H1 (cell line): ENCODE data around the gene ARL3. TPM values are rescaled to one million over a fixed set of nuclear protein-coding genes. Genes with fewer than 3 reads are reported as not detected.

Experiments used
- CTCF ChIA-PET: fragments of 300-600 bp; sonication (Branson Sonifier 250); formaldehyde crosslinking; loops from one replicate; lab custom pipeline; 2021; ENCODE audit not compliant: partially characterized antibody; lab: Charles Lee
- POLR2A ChIA-PET: fragments of 300-600 bp; sonication (Branson Sonifier 250); formaldehyde crosslinking; loops from one replicate; lab custom pipeline; 2021; ENCODE audit warnings: inconsistent platforms; ENCODE audit not compliant: partially characterized antibody; lab: Charles Lee
- DNase-seq, 2 experiments: peaks; one replicate each; pipeline versions ENCODE4 v3.0.0 to v3.0.0-alpha.2; 2010 to 2022; ENCODE audit warnings: low spot score in 2 of 2, low read depth in 1 of 2, mixed read lengths in 1 of 2
- FAIRE-seq: peaks from 2 replicates; lab custom pipeline; 2011; peaks lifted over from hg19 to GRCh38; lab: Jason Lieb, UNC
- H2AFZ ChIP-seq: 2 replicates; pipeline ENCODE4 v1.8.1; 2012; ENCODE audit warnings: low read length, inconsistent platforms
- H2AK5ac ChIP-seq: 2 replicates; pipeline ENCODE4 v1.6.1; 2013; ENCODE audit warnings: low read depth, low read length
- H2BK120ac ChIP-seq: replicated peaks from 2 replicates; pipeline ENCODE3; 2013; ENCODE audit warnings: low read depth, low read length, inconsistent platforms
- H2BK12ac ChIP-seq: 2 replicates; pipeline ENCODE4 v1.6.1; 2013; ENCODE audit warnings: low read depth, low read length
- H2BK15ac ChIP-seq: 2 replicates; pipeline ENCODE4 v1.6.1; 2013; ENCODE audit warnings: low read length
- H2BK20ac ChIP-seq: 2 replicates; pipeline ENCODE4 v1.6.1; 2013; ENCODE audit warnings: low read length
- H2BK5ac ChIP-seq: 2 replicates; pipeline ENCODE4 v1.6.1; 2013; ENCODE audit warnings: low read depth, low read length
- H3K14ac ChIP-seq: 2 replicates; pipeline ENCODE4 v1.6.1; 2013; ENCODE audit warnings: inconsistent platforms; ENCODE audit not compliant: insufficient read length
- H3K18ac ChIP-seq: 2 replicates; pipeline ENCODE4 v1.6.1; 2013; ENCODE audit warnings: low read length; ENCODE audit errors: extremely low read depth
- H3K23ac ChIP-seq: 2 replicates; pipeline ENCODE4 v1.6.1; 2013; ENCODE audit warnings: inconsistent platforms; ENCODE audit not compliant: insufficient read length
- H3K23me2 ChIP-seq: 2 replicates; pipeline ENCODE4 v1.6.1; 2013; ENCODE audit warnings: low read depth, low read length
- H3K27ac ChIP-seq: 2 replicates; pipeline ENCODE4 v1.6.1; 2011; ENCODE audit warnings: low read depth, low read length, inconsistent platforms
- H3K27me3 ChIP-seq, 4 experiments: replicated peaks in 1 of 4; 1 replicate in 1 of 4; 2 replicates in 3 of 4; pipeline versions ENCODE4 v1.6.1 to v1.8.1; 2011 to 2013; ENCODE audit warnings: low read length in 3 of 4, mild to moderate bottlenecking in 3 of 4, inconsistent platforms in 2 of 4, mixed read lengths in 2 of 4, moderate library complexity in 1 of 4; ENCODE audit not compliant: control insufficient read depth in 3 of 4, insufficient read depth in 3 of 4; ENCODE audit errors: extremely low read depth in 1 of 4
- H3K36me3 ChIP-seq, 4 experiments: 2 replicates each; pipeline versions ENCODE4 v1.6.1 to v1.8.1; 2011 to 2013; ENCODE audit warnings: mild to moderate bottlenecking in 4 of 4, low read length in 3 of 4, moderate library complexity in 2 of 4, control low read depth in 1 of 4, inconsistent platforms in 1 of 4; ENCODE audit not compliant: insufficient read depth in 4 of 4, control insufficient read depth in 2 of 4
- H3K4ac ChIP-seq: replicated peaks from 2 replicates; pipeline ENCODE3; 2013; ENCODE audit warnings: low read length, low read depth, mixed read lengths, inconsistent platforms; ENCODE audit not compliant: insufficient read length
- H3K4me1 ChIP-seq, 4 experiments: replicated peaks in 1 of 4; 1 replicate in 1 of 4; 2 replicates in 3 of 4; pipeline versions ENCODE4 v1.6.1 to v1.8.1; 2011 to 2013; ENCODE audit warnings: low read length in 3 of 4, inconsistent platforms in 2 of 4, mixed read lengths in 1 of 4; ENCODE audit not compliant: insufficient read depth in 4 of 4, control insufficient read depth in 3 of 4
- H3K4me2 ChIP-seq, 2 experiments: 2 replicates each; pipeline versions ENCODE4 v1.6.1 to v1.8.1; 2011 to 2013; ENCODE audit warnings: low read depth in 2 of 2, low read length in 2 of 2, control low read depth in 1 of 2, inconsistent platforms in 1 of 2, mild to moderate bottlenecking in 1 of 2; ENCODE audit not compliant: insufficient read depth in 1 of 2
- H3K4me3 ChIP-seq, 4 experiments: fragments of 200-600, 300-600 bp in 1 of 4; sonication (generic), shearing (Covaris generic), sonication (Bioruptor Twin) in 1 of 4; 2 replicates each; pipeline versions ENCODE4 v1.5.1 to v1.8.1; 2011 to 2016; ENCODE audit warnings: low read length in 4 of 4, low read depth in 3 of 4, control low read depth in 2 of 4, inconsistent platforms in 2 of 4, mild to moderate bottlenecking in 2 of 4, mixed read lengths in 1 of 4, moderate library complexity in 1 of 4; ENCODE audit not compliant: insufficient read depth in 2 of 4; ENCODE audit errors: extremely low read depth in 1 of 4
- H3K56ac ChIP-seq: replicated peaks from 2 replicates; pipeline ENCODE3; 2013; ENCODE audit warnings: low read depth, mild to moderate bottlenecking, mixed read lengths, low read length, inconsistent platforms; ENCODE audit not compliant: insufficient read length
- H3K79me1 ChIP-seq: 2 replicates; pipeline ENCODE4 v1.6.1; 2013; ENCODE audit warnings: low read depth, low read length, control low read depth
- H3K79me2 ChIP-seq, 2 experiments: 2 replicates each; pipeline versions ENCODE4 v1.6.1 to v1.8.1; 2012 to 2013; ENCODE audit warnings: low read length in 2 of 2, mild to moderate bottlenecking in 2 of 2, inconsistent platforms in 1 of 2; ENCODE audit not compliant: insufficient read depth in 2 of 2, control insufficient read depth in 1 of 2
- H3K9ac ChIP-seq, 4 experiments: replicated peaks in 1 of 4; 1 replicate in 1 of 4; 2 replicates in 3 of 4; pipeline versions ENCODE4 v1.6.1 to v1.8.1; 2011 to 2013; ENCODE audit warnings: low read depth in 3 of 4, low read length in 3 of 4, control low read depth in 2 of 4, mild to moderate bottlenecking in 2 of 4, moderate library complexity in 2 of 4, inconsistent platforms in 1 of 4; ENCODE audit errors: extremely low read depth in 1 of 4
- H3K9me3 ChIP-seq, 2 experiments: 2 replicates each; pipeline versions ENCODE4 v1.6.1 to v1.8.1; 2012 to 2013; ENCODE audit warnings: mild to moderate bottlenecking in 2 of 2, moderate library complexity in 2 of 2, control low read depth in 1 of 2, inconsistent platforms in 1 of 2, low read depth in 1 of 2, low read length in 1 of 2, mixed read lengths in 1 of 2; ENCODE audit not compliant: insufficient read depth in 2 of 2
- H4K20me1 ChIP-seq, 2 experiments: replicated peaks in 1 of 2; 2 replicates each; pipeline versions ENCODE3 to v1.8.1; 2011 to 2013; ENCODE audit warnings: inconsistent platforms in 2 of 2, low read length in 2 of 2, mild to moderate bottlenecking in 1 of 2; ENCODE audit not compliant: insufficient read depth in 2 of 2, control insufficient read depth in 1 of 2
- H4K5ac ChIP-seq: 2 replicates; pipeline ENCODE4 v1.6.1; 2013; ENCODE audit warnings: low read length, low read depth, mixed read lengths, inconsistent platforms; ENCODE audit not compliant: insufficient read length
- H4K8ac ChIP-seq: 2 replicates; pipeline ENCODE4 v1.8.0; 2013; ENCODE audit warnings: mild to moderate bottlenecking, moderate library complexity, low read length, inconsistent platforms; ENCODE audit not compliant: insufficient read depth; ENCODE audit errors: extremely low read depth
- H4K91ac ChIP-seq: replicated peaks from 2 replicates; pipeline ENCODE3; 2013; ENCODE audit warnings: low read length, mixed read lengths, inconsistent platforms; ENCODE audit not compliant: insufficient read length
- CEBPB ChIP-seq: IDR thresholded peaks from 2 replicates; pipeline ENCODE4 v1.6.1; 2012; ENCODE audit warnings: low read depth, low read length
- CHD1 ChIP-seq: IDR thresholded peaks from 2 replicates; pipeline ENCODE4 v1.6.1; 2012; ENCODE audit warnings: low read depth, low read length, improper control_type of control experiment
- CHD2 ChIP-seq: IDR thresholded peaks from 2 replicates; pipeline ENCODE4 v1.6.1; 2012; ENCODE audit warnings: low read length, improper control_type of control experiment
- CREB1 ChIP-seq: IDR thresholded peaks from 2 replicates; pipeline ENCODE4 v1.6.1; 2012; ENCODE audit warnings: inconsistent platforms
- FOSL1 ChIP-seq: IDR thresholded peaks from 2 replicates; pipeline ENCODE4 v1.6.1; 2011; ENCODE audit warnings: mild to moderate bottlenecking, low read depth, low read length, moderate library complexity; ENCODE audit not compliant: insufficient read depth
- NRF1 ChIP-seq: IDR thresholded peaks from 2 replicates; pipeline ENCODE4 v1.6.1; 2011; ENCODE audit warnings: mild to moderate bottlenecking, low read depth, low read length, improper control_type of control experiment
- POLR2A ChIP-seq, 2 experiments: IDR thresholded peaks; 1 replicate in 1 of 2; 2 replicates in 1 of 2; pipeline ENCODE4 v1.6.1; 2011; ENCODE audit warnings: low read depth in 2 of 2, low read length in 2 of 2, mild to moderate bottlenecking in 2 of 2; ENCODE audit errors: control extremely low read depth in 1 of 2
- POLR2AphosphoS5 ChIP-seq: IDR thresholded peaks from 2 replicates; pipeline ENCODE4 v1.6.1; 2011; ENCODE audit warnings: low read depth, low read length
- RXRA ChIP-seq: IDR thresholded peaks from 2 replicates; pipeline ENCODE4 v1.6.1; 2011; ENCODE audit warnings: low read depth, mild to moderate bottlenecking, low read length, moderate library complexity; ENCODE audit not compliant: insufficient read depth
- SIX5 ChIP-seq: IDR thresholded peaks from 2 replicates; pipeline ENCODE4 v1.6.1; 2011; ENCODE audit warnings: mild to moderate bottlenecking, low read depth, low read length
- SP1 ChIP-seq: IDR thresholded peaks from 2 replicates; pipeline ENCODE4 v1.6.1; 2011; ENCODE audit warnings: low read depth, low read length
- SUZ12 ChIP-seq: fragments of 200-600 bp; sonication (generic); IDR thresholded peaks from 2 replicates; pipeline ENCODE4 v1.6.1; 2012; ENCODE audit warnings: mild to moderate bottlenecking, inconsistent platforms, low read length, moderate library complexity, mixed read lengths
- TAF1 ChIP-seq: IDR thresholded peaks from 2 replicates; pipeline ENCODE4 v1.6.1; 2011; ENCODE audit warnings: mild to moderate bottlenecking, low read depth, low read length
- TBP ChIP-seq: IDR thresholded peaks from 2 replicates; pipeline ENCODE4 v1.6.1; 2011; ENCODE audit warnings: low read depth, low read length, improper control_type of control experiment
- WGBS, 2 experiments: shearing (Covaris generic) in 1 of 2; methylation state at CpG; one replicate each; pipeline versions ENCODE4 v1.1.6 to v1.1.7; 2013 to 2015; ENCODE audit warnings: low lambda C conversion rate in 2 of 2, mixed read lengths in 2 of 2, inconsistent platforms in 1 of 2, low coverage in 1 of 2, missing lambda C conversion rate in 1 of 2; ENCODE audit not compliant: insufficient replicate concordance in 2 of 2, insufficient coverage in 1 of 2, insufficient read length in 1 of 2; ENCODE audit errors: extremely low coverage in 1 of 2, missing lambda C conversion rate in 1 of 2; 5-methylcytosine and 5-hydroxymethylcytosine counted together
- polyA plus RNA-seq, 7 experiments: library from polyadenylated mRNA; depleted of rRNA in 3 of 7; stranded (reverse) in 5 of 7; unstranded in 2 of 7; fragments of >200 nt in 5 of 7; fragments of 200-250 nt in 2 of 7; gene quantifications; 1 replicate in 5 of 7; 2 replicates in 1 of 7; 4 replicates in 1 of 7; pipeline versions ENCODE4 v1.2.1 to v1.2.3, GENCODE V29; 2011 to 2013; ENCODE audit warnings: missing spikeins in 2 of 7, mixed read lengths in 2 of 7
- total RNA-seq: library from RNA; stranded (reverse); fragmentation: NEBNext Ultra II Directional; extraction: Animal tissue kit (Norgen Biotek cat#: 25700); gene quantifications from 2 replicates; pipeline ENCODE4 v1.2.1, GENCODE V29; 2021

Gene ARL3
- total and polyA plus RNA-seq, 2 of the 8 experiments (the other 6 are each of a cell fraction or from before 2014, with no cell fraction given): 8.8 to 16.2 TPM

DNA sequence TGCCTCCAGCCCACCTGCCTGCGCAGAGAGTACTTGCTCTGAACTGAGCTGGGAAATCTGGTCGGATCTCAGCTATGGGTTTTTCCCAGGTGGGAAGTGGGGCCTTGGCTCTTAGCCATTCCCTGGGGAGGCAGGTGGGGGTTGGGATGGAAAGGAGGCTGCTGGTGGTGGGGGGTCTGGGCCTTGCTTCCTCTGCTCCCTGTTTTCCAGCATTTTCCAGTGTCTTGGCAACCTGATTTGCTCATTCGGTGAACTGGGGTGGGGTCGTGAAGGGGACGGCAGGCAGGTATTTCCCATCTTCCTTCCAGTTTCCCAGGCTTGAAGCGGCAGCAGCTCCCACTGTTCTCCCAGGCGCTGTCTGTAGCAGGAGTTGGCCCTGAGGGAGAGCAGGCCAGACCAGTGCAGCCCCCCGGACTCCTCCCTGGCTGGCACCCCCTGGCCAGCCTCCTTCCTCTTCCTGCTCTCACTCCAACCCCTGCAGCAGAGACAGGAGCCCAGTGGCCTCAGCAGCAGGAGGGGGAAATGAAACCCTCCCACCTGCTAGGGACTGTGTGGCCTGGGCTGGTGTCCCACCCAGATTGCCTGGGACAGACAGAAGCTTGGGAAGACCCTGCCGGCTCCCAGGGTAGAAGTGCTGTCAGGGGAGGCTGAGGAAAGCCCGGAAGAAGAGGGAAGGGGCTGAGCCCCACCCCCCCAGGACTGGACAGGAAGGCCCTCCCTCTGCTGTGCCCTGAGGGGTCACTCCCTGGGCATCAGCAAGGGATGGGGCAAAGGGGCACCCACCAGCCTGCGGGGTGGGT lies 63.3 kb downstream of the ARL3 start:
- Histone ChIP-seq H3K36me3 (peaks cover 3 to 8% (median 8%) of the 10 kb centered on the region in 4 experiments; a peak in 5 of 8 replicates), H3K4me3 (no peak overlapping the region), H2AFZ (no peak overlapping the region), H3K79me1 (peaks cover 35% of the 10 kb centered on the region), H3K23me2 (peaks cover 8% of the 10 kb centered on the region; the same call in 1 of the 2 replicates), H4K20me1 (peaks cover 20 to 26% of the 10 kb centered on the region in 2 experiments), H3K14ac (no peak overlapping the region), H3K9ac (no peak overlapping the region), H4K5ac (no peak overlapping the region), H2BK5ac (peak overlapping the region; percentile 84; the same call in 1 of the 2 replicates), H3K4ac (no peak overlapping the region), H3K27me3 (no peaks in the 10 kb centered on the region), H4K91ac (peak overlapping the region; percentile 86), H3K56ac (no peak overlapping the region), H3K9me3 (no peaks in the 10 kb centered on the region), H3K79me2 (peaks cover 0 to 77% of the 10 kb centered on the region in 2 experiments; a peak in 2 of 4 replicates), H3K4me2 (peak overlapping the region; percentile 19 to 60; a peak in 1 of 4 replicates), H3K4me1 (peaks cover 6 to 54% (median 43%) of the 10 kb centered on the region in 4 experiments), H3K23ac (no peak overlapping the region), H2BK15ac (peak overlapping the region; percentile 72; the same call in 1 of the 2 replicates), H4K8ac (no peak overlapping the region), H3K18ac (peak overlapping the region; percentile 71; the same call in 1 of the 2 replicates), H2AK5ac (peak overlapping the region; percentile 91; the same call in 1 of the 2 replicates), H2BK12ac (peak overlapping the region; percentile 55; the same call in 1 of the 2 replicates), H2BK20ac (no peak overlapping the region; the same call in 1 of the 2 replicates), H2BK120ac (no peak overlapping the region), H3K27ac (peak overlapping the region; percentile 10; the same call in 1 of the 2 replicates)
- DNase-seq: no peak
- CTCF ChIA-PET: interaction anchor here (0.6 to 13.0 kb wide), 14 partner anchors 10 to 95 kb away, joined by 3 to 145 read pairs (median 5); no protein-coding TSS in a partner anchor
- WGBS, 2 experiments: 80% methylated on average over 9 of the region's 11 CpGs; no CpG with 5 or more reads in 1 of the 2 experiments
- FAIRE-seq: no peak
- POLR2A ChIA-PET: interaction anchor here (1.1 to 5.1 kb wide), 6 partner anchors 9 to 64 kb away, joined by 3 to 39 read pairs (median 6); partner anchors contain the start of genes ARL3 and SFXN2
- TF ChIP-seq FOSL1: no peak
- no peak for TF ChIP-seq CHD2
- TF ChIP-seq POLR2A (IDR thresholded peaks at IDR 0.05; ENCODE audit: control extremely low read depth in 1 of 2, low read depth in 2 of 2, low read length in 2 of 2): no peak
- TF ChIP-seq SUZ12: no peak
- no peak for TF ChIP-seq NRF1
- TF ChIP-seq CEBPB: no peak
- no peak for TF ChIP-seq TAF1
- TF ChIP-seq CHD1: no peak
- no peak for TF ChIP-seq CREB1
- TF ChIP-seq SIX5: no peak
- no peak for TF ChIP-seq RXRA
- no peak for TF ChIP-seq POLR2AphosphoS5
- TF ChIP-seq TBP: no peak
- no peak for TF ChIP-seq SP1
